ENCODE data around the gene ALKBH7. TPM values are rescaled to one million over a fixed set of nuclear protein-coding genes. Genes with fewer than 3 reads are reported as not detected.

Gene ALKBH7
- polyA plus RNA-seq, 3 donors: 20.9 to 109 (median 86.0) TPM

DNA sequence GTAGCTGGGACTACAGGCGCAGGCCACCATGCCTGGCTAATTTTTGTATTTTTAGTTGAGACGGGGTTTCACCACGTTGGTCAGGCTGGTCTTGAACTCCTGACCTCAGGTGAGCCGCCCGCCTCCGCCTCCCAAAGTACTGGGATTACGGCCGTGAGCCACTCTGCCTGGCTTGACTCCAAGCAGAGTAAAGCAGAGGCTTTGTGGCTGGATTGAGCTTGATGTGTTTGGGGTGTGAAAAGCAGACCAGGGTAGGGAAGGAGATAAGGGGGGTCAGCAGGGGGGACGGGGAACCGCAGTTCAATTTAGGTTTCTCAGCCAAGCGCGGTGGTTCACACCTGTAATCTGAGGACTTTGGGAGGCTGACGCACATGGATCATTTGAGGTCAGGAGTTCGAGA is 15.4 kb upstream of the ALKBH7 start:
- no peaks in the 10 kb centered on the region for H3K36me3 ChIP-seq (replicated peaks in 1 of 2; ENCODE audit: control insufficient read depth in 1 of 2, insufficient read depth in 2 of 2, low read length in 2 of 2)
- peaks cover 3 to 4% of the 10 kb centered on the region in 2 donors for H3K4me1 ChIP-seq (ENCODE audit: control insufficient read depth in 1 of 2, insufficient read depth in 2 of 2, low read length in 2 of 2)
- no peak for DNase-seq
- H3K79me2 ChIP-seq (ENCODE audit: insufficient read depth, low read length): peaks cover 5% of the 10 kb centered on the region
- intact Hi-C loops (cut with micrococcal nuclease): no loop called here
- no peak overlapping the region for H3K27ac Mint-ChIP-seq
- 98% methylated on average over 11 of the region's 14 CpGs for WGBS (ENCODE audit: insufficient coverage)
- TF ChIP-seq, protein P1, sequence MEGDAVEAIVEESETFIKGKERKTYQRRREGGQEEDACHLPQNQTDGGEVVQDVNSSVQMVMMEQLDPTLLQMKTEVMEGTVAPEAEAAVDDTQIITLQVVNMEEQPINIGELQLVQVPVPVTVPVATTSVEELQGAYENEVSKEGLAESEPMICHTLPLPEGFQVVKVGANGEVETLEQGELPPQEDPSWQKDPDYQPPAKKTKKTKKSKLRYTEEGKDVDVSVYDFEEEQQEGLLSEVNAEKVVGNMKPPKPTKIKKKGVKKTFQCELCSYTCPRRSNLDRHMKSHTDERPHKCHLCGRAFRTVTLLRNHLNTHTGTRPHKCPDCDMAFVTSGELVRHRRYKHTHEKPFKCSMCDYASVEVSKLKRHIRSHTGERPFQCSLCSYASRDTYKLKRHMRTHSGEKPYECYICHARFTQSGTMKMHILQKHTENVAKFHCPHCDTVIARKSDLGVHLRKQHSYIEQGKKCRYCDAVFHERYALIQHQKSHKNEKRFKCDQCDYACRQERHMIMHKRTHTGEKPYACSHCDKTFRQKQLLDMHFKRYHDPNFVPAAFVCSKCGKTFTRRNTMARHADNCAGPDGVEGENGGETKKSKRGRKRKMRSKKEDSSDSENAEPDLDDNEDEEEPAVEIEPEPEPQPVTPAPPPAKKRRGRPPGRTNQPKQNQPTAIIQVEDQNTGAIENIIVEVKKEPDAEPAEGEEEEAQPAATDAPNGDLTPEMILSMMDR (IDR thresholded peaks at IDR 0.05): no peak
- no peaks in the 10 kb centered on the region for H3K9me3 ChIP-seq (replicated peaks in 1 of 2; ENCODE audit: control insufficient read depth in 1 of 2, insufficient read depth in 1 of 2, low read length in 2 of 2)
- H3K9ac ChIP-seq (ENCODE audit: insufficient read depth, low read length, poor library complexity, severe bottlenecking): no peak overlapping the region
- H3K9me3 Mint-ChIP-seq: peaks cover 0 to 9% (median 1%) of the 10 kb centered on the region in 7 donors
- H3K4me2 ChIP-seq (replicated peaks; ENCODE audit: extremely low read depth, low read length, poor library complexity, severe bottlenecking): no peak overlapping the region
- H2AFZ ChIP-seq (ENCODE audit: insufficient read depth, low read depth, low read length, poor library complexity, severe bottlenecking): no peak overlapping the region
- no peaks in the 10 kb centered on the region for H3K36me3 Mint-ChIP-seq
- no peak overlapping the region for H3K27ac ChIP-seq (ENCODE audit: low read depth in 1 of 2, low read length in 2 of 2)
- H3K4me1 Mint-ChIP-seq: peaks cover 5% of the 10 kb centered on the region
- H3K4me3 Mint-ChIP-seq: no peak overlapping the region
- no peak overlapping the region for H3K4me3 ChIP-seq (replicated peaks in 1 of 3; ENCODE audit: low read depth in 2 of 3, low read length in 3 of 3)
- H3K27me3 Mint-ChIP-seq (ENCODE audit: low read depth in 3 of 3): peaks cover 0 to 3% (median 0%) of the 10 kb centered on the region in 3 donors
- no peaks in the 10 kb centered on the region for H3K27me3 ChIP-seq (ENCODE audit: control insufficient read depth in 2 of 2, insufficient read depth in 2 of 2, low read length in 2 of 2)
- no peaks in the 10 kb centered on the region for H4K20me1 ChIP-seq (ENCODE audit: insufficient read depth, low read length)

DNA sequence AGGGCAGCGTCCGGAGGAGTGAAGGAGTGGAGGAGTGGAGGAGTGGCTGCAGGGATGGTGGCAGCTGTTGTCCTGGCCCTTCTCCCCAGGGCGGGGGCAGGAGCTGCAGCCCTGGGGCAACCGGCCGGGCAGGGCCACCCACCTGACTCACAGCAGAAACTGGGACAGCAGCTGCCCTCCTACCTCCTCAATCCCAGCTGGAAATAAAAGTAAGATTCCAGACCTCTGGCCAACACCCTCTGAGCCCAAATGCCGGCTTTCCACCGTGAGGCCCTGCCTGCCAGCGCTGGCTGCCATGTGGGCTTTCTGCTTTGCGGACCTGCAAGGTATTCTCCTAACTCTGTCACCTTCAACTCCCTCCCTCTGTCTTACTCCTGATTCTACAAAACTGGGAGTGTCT is 14.6 kb upstream of the ALKBH7 start:
- no peak overlapping the region for H3K4me2 ChIP-seq (replicated peaks; ENCODE audit: extremely low read depth, low read length, poor library complexity, severe bottlenecking)
- H3K9me3 ChIP-seq (replicated peaks in 1 of 2; ENCODE audit: control insufficient read depth in 1 of 2, insufficient read depth in 1 of 2, low read length in 2 of 2): no peaks in the 10 kb centered on the region
- peaks cover 8 to 12% of the 10 kb centered on the region in 2 donors for H3K4me1 ChIP-seq (ENCODE audit: control insufficient read depth in 1 of 2, insufficient read depth in 2 of 2, low read length in 2 of 2)
- no peaks in the 10 kb centered on the region for H3K27me3 ChIP-seq (ENCODE audit: control insufficient read depth in 2 of 2, insufficient read depth in 2 of 2, low read length in 2 of 2)
- no peak overlapping the region for H3K27ac Mint-ChIP-seq
- TF ChIP-seq, protein P1 (IDR thresholded peaks at IDR 0.05): no peak
- H3K79me2 ChIP-seq (ENCODE audit: insufficient read depth, low read length): peaks cover 11% of the 10 kb centered on the region
- H3K4me3 Mint-ChIP-seq: no peak overlapping the region
- no peak overlapping the region for H2AFZ ChIP-seq (ENCODE audit: insufficient read depth, low read depth, low read length, poor library complexity, severe bottlenecking)
- H4K20me1 ChIP-seq (ENCODE audit: insufficient read depth, low read length): no peaks in the 10 kb centered on the region
- H3K27ac ChIP-seq (ENCODE audit: low read depth in 1 of 2, low read length in 2 of 2): no peak overlapping the region
- no peak overlapping the region for H3K4me3 ChIP-seq (replicated peaks in 1 of 3; ENCODE audit: low read depth in 2 of 3, low read length in 3 of 3)
- H3K9ac ChIP-seq (ENCODE audit: insufficient read depth, low read length, poor library complexity, severe bottlenecking): no peak overlapping the region
- H3K36me3 ChIP-seq (replicated peaks in 1 of 2; ENCODE audit: control insufficient read depth in 1 of 2, insufficient read depth in 2 of 2, low read length in 2 of 2): no peaks in the 10 kb centered on the region
- DNase-seq: no peak
- 91% methylated on average over 3 of the region's 9 CpGs for WGBS (ENCODE audit: insufficient coverage)
- peaks cover 0 to 3% (median 0%) of the 10 kb centered on the region in 3 donors for H3K27me3 Mint-ChIP-seq (ENCODE audit: low read depth in 3 of 3)
- no peaks in the 10 kb centered on the region for H3K36me3 Mint-ChIP-seq
- peaks cover 11% of the 10 kb centered on the region for H3K4me1 Mint-ChIP-seq
- intact Hi-C loops (cut with micrococcal nuclease): no loop called here
- peaks cover 0 to 8% (median 0%) of the 10 kb centered on the region in 7 donors for H3K9me3 Mint-ChIP-seq

Data from CD14-positive monocyte (primary cell).